ENCODE measurements around the gene OPN1SW. TPM values are rescaled to one million over a fixed set of nuclear protein-coding genes. Genes with fewer than 3 reads are reported as not detected.

Gene OPN1SW
- total RNA-seq, 1 donor = not detected

DNA sequence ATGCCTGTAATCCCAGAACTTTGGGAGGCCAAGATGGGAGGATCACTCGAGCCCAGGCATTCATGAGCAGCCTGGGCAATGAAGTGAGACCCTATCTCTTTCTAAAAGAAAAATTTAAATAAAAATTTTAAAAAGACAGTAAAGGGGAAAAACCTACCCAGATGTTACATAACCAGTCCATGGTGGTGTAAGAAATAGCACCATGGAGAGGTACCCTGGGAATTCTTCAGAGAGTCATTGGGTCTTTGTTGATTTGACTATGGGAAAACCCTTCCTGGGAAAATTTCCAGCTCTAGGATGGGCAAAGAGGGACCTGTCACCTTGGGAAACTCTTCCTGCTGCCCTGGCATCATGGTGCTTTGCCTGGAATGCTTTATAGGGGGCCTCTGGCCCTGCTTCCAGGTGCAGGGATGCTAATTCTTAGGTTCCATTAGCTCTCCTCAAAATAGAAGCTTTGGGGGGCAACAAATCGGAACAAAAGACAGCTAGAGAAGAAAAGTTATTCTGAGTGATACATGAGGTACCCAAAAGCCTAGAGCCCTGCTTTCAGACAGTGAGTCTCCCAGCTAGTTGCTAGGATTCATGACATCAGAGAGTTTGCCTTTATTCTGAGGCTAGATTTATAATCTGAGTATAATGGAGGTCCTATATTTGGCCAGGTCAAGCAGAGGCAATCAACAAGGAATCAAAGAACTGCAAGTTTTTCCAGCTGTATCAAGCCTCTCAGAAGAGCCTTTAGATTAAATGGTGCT, 26.2 kb upstream of the OPN1SW start:
- H3K4me3 ChIP-seq (ENCODE audit: low read depth, low read length) = no peak overlapping the region
- no peak for DNase-seq (ENCODE audit: low read depth)
- TF ChIP-seq, protein P1, sequence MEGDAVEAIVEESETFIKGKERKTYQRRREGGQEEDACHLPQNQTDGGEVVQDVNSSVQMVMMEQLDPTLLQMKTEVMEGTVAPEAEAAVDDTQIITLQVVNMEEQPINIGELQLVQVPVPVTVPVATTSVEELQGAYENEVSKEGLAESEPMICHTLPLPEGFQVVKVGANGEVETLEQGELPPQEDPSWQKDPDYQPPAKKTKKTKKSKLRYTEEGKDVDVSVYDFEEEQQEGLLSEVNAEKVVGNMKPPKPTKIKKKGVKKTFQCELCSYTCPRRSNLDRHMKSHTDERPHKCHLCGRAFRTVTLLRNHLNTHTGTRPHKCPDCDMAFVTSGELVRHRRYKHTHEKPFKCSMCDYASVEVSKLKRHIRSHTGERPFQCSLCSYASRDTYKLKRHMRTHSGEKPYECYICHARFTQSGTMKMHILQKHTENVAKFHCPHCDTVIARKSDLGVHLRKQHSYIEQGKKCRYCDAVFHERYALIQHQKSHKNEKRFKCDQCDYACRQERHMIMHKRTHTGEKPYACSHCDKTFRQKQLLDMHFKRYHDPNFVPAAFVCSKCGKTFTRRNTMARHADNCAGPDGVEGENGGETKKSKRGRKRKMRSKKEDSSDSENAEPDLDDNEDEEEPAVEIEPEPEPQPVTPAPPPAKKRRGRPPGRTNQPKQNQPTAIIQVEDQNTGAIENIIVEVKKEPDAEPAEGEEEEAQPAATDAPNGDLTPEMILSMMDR (IDR thresholded peaks at IDR 0.05; ENCODE audit: insufficient read depth, low read depth, low read length) = no peak

GRCh38 chr7:128801003-128801402, 25.4 kb upstream of the OPN1SW start:
- TF ChIP-seq, protein P1 (IDR thresholded peaks at IDR 0.05; ENCODE audit: insufficient read depth, low read depth, low read length) = no peak
- no peak for DNase-seq (ENCODE audit: low read depth)
- H3K4me3 ChIP-seq (ENCODE audit: low read depth, low read length) = no peak overlapping the region

GRCh38 chr7:128800567-128800966, 25.0 kb upstream of the OPN1SW start:
- no peak for DNase-seq (ENCODE audit: low read depth)
- TF ChIP-seq, protein P1 (IDR thresholded peaks at IDR 0.05; ENCODE audit: insufficient read depth, low read depth, low read length) = no peak
- no peak overlapping the region for H3K4me3 ChIP-seq (ENCODE audit: low read depth, low read length)

DNA sequence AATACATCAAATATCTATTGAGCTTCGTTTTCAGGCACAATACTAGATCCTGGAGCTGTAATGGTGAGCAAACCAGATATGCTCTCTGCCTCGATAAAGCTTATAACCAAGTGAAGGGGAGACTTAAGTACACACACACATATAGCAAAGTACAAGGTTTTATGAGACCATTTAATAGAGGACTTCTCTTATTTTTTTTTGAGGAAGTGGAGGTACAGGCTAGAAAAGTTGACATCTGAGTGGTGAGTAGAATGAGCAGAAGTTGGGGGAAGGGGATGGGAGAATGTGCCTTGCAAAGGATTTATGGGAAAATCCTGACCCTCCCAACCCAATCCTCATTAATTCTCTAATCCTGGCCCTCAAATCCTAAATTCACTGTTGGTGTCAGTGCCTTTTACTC, 23.9 kb upstream of the OPN1SW start:
- TF ChIP-seq, protein P1 (IDR thresholded peaks at IDR 0.05; ENCODE audit: insufficient read depth, low read depth, low read length) = no peak
- no peak for DNase-seq (ENCODE audit: low read depth)
- H3K4me3 ChIP-seq (ENCODE audit: low read depth, low read length) = no peak overlapping the region

DNA sequence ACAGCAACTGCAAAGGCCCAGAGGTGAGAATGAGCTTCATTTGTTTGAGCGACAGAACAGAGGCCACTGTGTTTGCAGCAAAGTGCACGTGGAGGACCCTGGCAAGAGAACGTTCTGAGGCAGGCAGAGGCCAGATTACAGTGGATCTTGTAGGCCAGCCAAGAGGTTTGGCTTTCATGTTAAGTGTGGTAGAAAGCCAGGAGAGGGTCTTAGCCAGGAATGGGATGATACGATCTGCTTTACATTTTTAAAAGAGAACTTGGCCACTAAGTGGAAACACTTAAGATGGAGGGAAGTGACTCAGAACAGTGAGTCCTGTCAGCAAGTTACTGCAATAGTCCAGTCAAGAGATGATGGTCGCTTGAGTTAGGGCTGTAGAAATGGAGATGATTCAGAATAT, 20.7 kb upstream of the OPN1SW start:
- no peak for DNase-seq (ENCODE audit: low read depth)
- no peak overlapping the region for H3K4me3 ChIP-seq (ENCODE audit: low read depth, low read length)
- TF ChIP-seq, protein P1 (IDR thresholded peaks at IDR 0.05; ENCODE audit: insufficient read depth, low read depth, low read length) = no peak

GRCh38 chr7:128795129-128795528, 19.5 kb upstream of the OPN1SW start:
- TF ChIP-seq, protein P1 (IDR thresholded peaks at IDR 0.05; ENCODE audit: insufficient read depth, low read depth, low read length) = no peak
- no peak overlapping the region for H3K4me3 ChIP-seq (ENCODE audit: low read depth, low read length)
- no peak for DNase-seq (ENCODE audit: low read depth)

GRCh38 chr7:128794436-128794835, 18.8 kb upstream of the OPN1SW start:
- TF ChIP-seq, protein P1 (IDR thresholded peaks at IDR 0.05; ENCODE audit: insufficient read depth, low read depth, low read length) = no peak
- no peak overlapping the region for H3K4me3 ChIP-seq (ENCODE audit: low read depth, low read length)

More at GRCh38 chr7:128794436-128794835, 18.8 kb upstream of the OPN1SW start:
- no peak for DNase-seq (ENCODE audit: low read depth)

All from fibroblast of villous mesenchyme (primary cell).